Measurements from ENCODE around the gene HJV. TPM values are rescaled to one million over a fixed set of nuclear protein-coding genes. Genes with fewer than 3 reads are reported as not detected.

Gene HJV
- total and polyA plus RNA-seq, 2 of the 8 experiments (the other 6 are each of a cell fraction or from before 2014, with no cell fraction given): 0.32 to 0.70 TPM

DNA sequence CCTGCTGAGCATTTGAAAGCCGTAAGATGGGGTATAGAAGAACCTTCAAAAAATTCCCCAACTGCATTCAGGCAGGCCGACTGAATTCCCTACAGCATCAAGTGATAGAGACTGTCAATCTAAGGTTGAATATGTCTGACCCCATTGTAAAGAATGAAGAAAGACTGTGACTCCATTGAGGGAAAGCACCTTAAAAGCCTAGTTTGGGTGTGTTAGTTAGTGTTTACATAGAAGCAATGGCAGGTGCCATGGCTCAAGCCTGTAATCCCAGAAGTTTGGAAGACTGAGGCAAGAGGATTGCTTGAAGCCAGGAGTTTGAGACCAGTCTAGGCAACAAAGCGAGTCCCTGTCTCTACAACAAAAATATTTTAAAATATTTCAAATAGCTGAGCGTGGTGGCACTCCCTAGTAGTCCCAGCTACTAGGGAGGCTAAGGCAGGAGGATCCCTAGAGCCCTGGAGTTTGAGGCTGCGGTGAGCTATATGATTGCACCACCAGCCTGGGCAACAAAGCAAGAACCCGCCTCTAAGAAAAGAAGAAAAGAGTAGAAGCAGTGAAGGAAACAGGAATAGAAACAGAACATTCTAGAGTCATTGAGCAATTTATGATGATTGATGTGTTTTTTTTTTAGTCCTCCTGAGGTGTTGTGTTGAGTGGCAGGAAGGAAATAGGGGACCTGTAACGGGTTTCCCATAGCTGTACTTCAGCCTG lies 41.6 kb downstream of the HJV start (continued):
- TF ChIP-seq, protein P1, sequence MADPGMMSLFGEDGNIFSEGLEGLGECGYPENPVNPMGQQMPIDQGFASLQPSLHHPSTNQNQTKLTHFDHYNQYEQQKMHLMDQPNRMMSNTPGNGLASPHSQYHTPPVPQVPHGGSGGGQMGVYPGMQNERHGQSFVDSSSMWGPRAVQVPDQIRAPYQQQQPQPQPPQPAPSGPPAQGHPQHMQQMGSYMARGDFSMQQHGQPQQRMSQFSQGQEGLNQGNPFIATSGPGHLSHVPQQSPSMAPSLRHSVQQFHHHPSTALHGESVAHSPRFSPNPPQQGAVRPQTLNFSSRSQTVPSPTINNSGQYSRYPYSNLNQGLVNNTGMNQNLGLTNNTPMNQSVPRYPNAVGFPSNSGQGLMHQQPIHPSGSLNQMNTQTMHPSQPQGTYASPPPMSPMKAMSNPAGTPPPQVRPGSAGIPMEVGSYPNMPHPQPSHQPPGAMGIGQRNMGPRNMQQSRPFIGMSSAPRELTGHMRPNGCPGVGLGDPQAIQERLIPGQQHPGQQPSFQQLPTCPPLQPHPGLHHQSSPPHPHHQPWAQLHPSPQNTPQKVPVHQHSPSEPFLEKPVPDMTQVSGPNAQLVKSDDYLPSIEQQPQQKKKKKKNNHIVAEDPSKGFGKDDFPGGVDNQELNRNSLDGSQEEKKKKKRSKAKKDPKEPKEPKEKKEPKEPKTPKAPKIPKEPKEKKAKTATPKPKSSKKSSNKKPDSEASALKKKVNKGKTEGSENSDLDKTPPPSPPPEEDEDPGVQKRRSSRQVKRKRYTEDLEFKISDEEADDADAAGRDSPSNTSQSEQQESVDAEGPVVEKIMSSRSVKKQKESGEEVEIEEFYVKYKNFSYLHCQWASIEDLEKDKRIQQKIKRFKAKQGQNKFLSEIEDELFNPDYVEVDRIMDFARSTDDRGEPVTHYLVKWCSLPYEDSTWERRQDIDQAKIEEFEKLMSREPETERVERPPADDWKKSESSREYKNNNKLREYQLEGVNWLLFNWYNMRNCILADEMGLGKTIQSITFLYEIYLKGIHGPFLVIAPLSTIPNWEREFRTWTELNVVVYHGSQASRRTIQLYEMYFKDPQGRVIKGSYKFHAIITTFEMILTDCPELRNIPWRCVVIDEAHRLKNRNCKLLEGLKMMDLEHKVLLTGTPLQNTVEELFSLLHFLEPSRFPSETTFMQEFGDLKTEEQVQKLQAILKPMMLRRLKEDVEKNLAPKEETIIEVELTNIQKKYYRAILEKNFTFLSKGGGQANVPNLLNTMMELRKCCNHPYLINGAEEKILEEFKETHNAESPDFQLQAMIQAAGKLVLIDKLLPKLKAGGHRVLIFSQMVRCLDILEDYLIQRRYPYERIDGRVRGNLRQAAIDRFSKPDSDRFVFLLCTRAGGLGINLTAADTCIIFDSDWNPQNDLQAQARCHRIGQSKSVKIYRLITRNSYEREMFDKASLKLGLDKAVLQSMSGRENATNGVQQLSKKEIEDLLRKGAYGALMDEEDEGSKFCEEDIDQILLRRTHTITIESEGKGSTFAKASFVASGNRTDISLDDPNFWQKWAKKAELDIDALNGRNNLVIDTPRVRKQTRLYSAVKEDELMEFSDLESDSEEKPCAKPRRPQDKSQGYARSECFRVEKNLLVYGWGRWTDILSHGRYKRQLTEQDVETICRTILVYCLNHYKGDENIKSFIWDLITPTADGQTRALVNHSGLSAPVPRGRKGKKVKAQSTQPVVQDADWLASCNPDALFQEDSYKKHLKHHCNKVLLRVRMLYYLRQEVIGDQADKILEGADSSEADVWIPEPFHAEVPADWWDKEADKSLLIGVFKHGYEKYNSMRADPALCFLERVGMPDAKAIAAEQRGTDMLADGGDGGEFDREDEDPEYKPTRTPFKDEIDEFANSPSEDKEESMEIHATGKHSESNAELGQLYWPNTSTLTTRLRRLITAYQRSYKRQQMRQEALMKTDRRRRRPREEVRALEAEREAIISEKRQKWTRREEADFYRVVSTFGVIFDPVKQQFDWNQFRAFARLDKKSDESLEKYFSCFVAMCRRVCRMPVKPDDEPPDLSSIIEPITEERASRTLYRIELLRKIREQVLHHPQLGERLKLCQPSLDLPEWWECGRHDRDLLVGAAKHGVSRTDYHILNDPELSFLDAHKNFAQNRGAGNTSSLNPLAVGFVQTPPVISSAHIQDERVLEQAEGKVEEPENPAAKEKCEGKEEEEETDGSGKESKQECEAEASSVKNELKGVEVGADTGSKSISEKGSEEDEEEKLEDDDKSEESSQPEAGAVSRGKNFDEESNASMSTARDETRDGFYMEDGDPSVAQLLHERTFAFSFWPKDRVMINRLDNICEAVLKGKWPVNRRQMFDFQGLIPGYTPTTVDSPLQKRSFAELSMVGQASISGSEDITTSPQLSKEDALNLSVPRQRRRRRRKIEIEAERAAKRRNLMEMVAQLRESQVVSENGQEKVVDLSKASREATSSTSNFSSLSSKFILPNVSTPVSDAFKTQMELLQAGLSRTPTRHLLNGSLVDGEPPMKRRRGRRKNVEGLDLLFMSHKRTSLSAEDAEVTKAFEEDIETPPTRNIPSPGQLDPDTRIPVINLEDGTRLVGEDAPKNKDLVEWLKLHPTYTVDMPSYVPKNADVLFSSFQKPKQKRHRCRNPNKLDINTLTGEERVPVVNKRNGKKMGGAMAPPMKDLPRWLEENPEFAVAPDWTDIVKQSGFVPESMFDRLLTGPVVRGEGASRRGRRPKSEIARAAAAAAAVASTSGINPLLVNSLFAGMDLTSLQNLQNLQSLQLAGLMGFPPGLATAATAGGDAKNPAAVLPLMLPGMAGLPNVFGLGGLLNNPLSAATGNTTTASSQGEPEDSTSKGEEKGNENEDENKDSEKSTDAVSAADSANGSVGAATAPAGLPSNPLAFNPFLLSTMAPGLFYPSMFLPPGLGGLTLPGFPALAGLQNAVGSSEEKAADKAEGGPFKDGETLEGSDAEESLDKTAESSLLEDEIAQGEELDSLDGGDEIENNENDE (IDR thresholded peaks at IDR 0.05; ENCODE audit: insufficient replicate concordance, low read length): peak; percentile 69
- TF ChIP-seq, protein P2, sequence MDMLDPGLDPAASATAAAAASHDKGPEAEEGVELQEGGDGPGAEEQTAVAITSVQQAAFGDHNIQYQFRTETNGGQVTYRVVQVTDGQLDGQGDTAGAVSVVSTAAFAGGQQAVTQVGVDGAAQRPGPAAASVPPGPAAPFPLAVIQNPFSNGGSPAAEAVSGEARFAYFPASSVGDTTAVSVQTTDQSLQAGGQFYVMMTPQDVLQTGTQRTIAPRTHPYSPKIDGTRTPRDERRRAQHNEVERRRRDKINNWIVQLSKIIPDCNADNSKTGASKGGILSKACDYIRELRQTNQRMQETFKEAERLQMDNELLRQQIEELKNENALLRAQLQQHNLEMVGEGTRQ (IDR thresholded peaks at IDR 0.05; ENCODE audit: low read length): no peak
- no peak for TF ChIP-seq SUZ12 (IDR thresholded peaks at IDR 0.05; ENCODE audit: low read length)
